ENCODE results near the gene ELL2.

DNA sequence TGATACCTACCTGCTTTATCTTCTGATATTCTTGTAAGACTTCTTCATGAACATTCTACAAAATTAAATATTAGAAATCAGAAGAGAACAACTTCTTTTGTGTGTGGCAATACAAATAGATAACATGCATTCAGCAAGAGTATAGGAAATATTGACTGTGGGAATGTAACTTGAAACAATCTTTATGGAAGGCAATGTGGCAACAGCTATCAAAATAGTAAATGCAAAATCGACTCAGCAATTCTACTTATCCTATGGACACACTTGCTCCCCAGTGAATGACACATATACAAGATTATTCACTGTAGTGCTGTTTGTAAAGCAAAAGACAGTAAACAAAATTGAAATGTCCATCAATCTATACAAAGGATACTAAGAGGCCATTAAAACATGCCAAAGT, 72.6 kb downstream of the ELL2 start:
- no peak for TF ChIP-seq EP300 (IDR thresholded peaks at IDR 0.05)
- TF ChIP-seq, protein P1, sequence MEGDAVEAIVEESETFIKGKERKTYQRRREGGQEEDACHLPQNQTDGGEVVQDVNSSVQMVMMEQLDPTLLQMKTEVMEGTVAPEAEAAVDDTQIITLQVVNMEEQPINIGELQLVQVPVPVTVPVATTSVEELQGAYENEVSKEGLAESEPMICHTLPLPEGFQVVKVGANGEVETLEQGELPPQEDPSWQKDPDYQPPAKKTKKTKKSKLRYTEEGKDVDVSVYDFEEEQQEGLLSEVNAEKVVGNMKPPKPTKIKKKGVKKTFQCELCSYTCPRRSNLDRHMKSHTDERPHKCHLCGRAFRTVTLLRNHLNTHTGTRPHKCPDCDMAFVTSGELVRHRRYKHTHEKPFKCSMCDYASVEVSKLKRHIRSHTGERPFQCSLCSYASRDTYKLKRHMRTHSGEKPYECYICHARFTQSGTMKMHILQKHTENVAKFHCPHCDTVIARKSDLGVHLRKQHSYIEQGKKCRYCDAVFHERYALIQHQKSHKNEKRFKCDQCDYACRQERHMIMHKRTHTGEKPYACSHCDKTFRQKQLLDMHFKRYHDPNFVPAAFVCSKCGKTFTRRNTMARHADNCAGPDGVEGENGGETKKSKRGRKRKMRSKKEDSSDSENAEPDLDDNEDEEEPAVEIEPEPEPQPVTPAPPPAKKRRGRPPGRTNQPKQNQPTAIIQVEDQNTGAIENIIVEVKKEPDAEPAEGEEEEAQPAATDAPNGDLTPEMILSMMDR (IDR thresholded peaks at IDR 0.05), result no peak
- no peak for TF ChIP-seq POLR2A (IDR thresholded peaks at IDR 0.05)

All from suprapubic skin (tissue), 3 donors.